HG02840 (cell line): ENCODE data around the gene SLC25A42.
"Not testable (repeated sequence)": the region's sequence is repeated elsewhere in the genome, so short reads cannot be mapped to it uniquely, and the experiment has no call there.

Experiments
- ATAC-seq: cut with Tn5 transposase; IDR thresholded peaks from one replicate; pipeline ENCODE4 v1.9.1; 2021; ENCODE audit warnings: mild to moderate bottlenecking, moderate library complexity, moderate number of reproducible peaks; ENCODE audit not compliant: unreplicated experiment, low FRiP score

The SLC25A42 gene

DNA sequence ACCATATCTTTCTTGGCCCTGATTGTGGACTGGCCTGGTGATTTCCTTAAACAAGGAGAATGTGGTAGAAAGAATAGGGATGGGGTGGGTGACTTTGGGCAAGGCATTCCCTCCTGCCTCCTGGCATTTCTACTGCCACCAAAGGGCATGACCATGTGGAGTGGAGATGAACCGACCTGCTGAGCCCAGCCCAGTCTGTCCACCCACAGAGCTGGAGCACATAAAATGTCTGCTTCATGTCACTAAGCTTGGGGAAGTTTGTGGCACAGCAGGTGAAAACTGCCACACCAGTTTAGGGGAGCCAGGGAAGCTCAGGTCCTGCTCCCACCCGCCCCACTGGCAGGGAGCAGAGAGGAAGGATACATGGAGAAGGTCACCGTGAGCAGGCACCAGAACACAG lies 68.2 kb downstream of the SLC25A42 start:
- no peak for ATAC-seq

GRCh38 chr19:19132912-19133311 lies 69.1 kb downstream of the SLC25A42 start:
- ATAC-seq = no peak

DNA sequence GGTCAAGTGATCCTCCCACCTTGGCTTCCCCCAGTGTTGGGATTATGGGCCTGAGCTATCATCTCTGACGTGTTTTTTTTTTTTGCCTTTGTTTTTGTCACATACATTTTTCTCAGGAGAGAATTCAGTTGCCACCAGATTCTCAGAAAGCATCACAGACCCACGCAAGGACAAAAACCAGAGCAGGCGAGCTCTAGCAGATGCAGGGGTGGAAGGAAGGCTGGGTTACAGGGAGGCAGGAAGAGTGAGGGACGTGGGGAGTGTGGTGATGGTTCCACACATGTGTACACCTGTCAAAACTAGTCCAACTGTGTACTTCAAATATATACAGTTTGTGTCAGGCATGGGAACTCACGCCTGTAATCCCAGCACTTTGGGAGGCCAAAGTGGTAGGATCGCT lies 70.2 kb downstream of the SLC25A42 start:
- ATAC-seq = no peak

- no peak for ATAC-seq
These were observed 70.9 kb downstream of the SLC25A42 start for GRCh38 chr19:19134687-19135158.

DNA sequence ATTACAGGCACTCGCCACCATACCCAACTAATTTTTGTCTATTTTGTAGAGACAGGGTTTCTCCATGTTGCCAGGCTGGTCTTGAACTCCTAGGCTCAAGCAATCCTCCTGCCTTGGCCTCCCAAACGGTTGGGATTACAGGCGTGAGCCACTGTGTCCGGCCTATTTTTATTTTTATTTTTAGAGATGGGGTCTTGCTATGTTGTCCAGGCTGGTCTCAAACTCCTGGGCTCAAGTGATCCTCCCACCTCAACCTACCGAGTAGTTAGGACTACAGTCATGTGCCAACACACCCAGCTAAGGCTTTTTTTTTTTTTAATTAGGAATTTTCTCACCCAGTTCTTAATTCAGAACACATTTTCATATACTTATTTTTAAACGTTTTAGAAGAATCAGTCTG lies 71.9 kb downstream of the SLC25A42 start:
- ATAC-seq = not testable (repeated sequence)

DNA sequence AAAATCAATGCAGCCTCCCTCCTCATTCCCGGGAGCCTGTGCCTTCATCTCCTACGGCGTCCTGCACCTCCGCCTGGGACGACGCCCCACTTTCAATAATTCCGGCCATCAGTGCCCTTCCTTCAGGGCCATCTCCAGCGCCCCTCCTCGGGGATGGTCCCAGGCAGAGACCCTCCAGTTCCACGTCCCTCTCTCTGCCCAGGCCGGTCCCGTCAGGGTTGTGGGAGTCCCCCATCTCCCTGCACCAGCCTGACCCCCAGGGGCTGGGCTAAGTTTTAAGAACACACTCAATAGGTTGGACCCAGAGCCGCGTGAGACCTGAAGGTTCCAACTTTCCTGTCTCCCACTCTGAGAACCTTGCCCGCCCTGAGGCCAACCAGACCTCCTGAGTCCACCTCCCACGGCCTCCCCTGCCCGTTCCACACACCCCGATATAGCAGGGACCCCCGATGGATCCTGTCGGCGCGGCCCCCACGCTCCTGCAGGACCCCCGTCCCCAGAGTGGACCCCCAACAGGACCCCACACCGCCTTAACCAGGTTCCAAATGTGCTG lies 73.8 kb downstream of the SLC25A42 start:
- ATAC-seq = no peak

- ATAC-seq = peak; percentile 98
These were observed 74.6 kb downstream of the SLC25A42 start, which contains the start of gene TMEM161A for GRCh38 chr19:19138109-19138981. Gene TMEM161A (minus strand): TSS chr19:19138478. CDS start chr19:19138428, 50 bp downstream.

- ATAC-seq = no peak
These were observed 76.1 kb downstream of the SLC25A42 start for GRCh38 chr19:19139876-19140229.

DNA sequence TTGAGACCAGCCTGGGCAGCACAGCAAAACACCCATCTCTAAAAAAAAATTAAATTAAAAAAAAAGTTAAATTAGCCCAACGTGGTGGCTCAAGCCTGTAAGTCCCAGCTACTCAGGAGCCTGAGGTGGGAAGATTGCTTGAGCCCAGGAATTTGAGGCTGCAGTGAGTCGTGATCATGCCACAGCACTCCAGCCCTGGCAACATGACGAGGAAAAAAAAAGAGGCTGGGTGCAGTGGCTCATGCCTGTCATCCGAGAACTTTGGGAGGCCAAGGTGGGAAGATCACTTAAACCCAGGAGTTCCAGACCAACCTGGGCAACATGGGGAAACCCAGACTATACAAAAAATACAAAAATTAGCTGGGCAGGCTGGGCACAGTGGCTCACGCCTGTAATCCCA lies 76.7 kb downstream of the SLC25A42 start:
- no peak for ATAC-seq

DNA sequence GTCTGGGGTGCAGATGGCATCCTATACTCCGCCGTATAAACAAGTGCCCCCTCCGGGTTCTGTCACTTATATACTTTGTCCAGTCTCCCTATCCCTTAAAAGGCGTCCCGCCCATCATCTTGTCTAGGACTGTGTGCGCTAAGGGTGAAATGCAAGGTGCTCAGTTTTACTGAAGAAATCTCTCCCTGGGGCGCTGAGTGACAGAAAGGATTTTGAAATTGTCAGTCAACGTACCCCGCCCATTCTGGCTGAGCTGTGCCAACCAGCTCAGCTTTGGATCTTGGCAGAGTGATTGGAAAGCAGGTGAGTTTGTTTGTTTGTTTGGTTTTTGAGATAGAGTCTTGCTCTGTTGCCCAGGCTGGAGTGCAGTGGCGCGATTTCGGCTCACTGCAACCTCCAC lies 78.6 kb downstream of the SLC25A42 start:
- ATAC-seq = no peak

DNA sequence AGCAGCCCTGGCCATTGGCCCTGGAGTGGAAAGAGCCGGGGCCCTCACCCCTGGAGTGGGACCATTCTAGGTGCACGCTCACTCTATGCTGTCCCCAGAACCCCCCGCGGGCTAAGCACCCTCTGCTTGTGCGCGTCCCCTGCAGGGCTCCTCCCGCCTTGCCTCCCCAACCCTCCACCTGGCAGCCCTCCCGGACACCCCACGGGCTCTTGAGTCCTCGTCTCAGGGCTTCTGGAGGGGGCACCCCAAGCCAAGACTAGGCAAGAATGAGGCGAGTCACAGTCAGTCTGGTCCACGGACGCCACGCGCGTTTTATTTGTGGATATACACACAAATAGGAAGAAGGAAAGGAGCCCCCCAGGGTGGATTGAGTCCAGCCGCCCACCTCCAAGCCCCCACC lies 81.5 kb downstream of the SLC25A42 start:
- no peak for ATAC-seq

DNA sequence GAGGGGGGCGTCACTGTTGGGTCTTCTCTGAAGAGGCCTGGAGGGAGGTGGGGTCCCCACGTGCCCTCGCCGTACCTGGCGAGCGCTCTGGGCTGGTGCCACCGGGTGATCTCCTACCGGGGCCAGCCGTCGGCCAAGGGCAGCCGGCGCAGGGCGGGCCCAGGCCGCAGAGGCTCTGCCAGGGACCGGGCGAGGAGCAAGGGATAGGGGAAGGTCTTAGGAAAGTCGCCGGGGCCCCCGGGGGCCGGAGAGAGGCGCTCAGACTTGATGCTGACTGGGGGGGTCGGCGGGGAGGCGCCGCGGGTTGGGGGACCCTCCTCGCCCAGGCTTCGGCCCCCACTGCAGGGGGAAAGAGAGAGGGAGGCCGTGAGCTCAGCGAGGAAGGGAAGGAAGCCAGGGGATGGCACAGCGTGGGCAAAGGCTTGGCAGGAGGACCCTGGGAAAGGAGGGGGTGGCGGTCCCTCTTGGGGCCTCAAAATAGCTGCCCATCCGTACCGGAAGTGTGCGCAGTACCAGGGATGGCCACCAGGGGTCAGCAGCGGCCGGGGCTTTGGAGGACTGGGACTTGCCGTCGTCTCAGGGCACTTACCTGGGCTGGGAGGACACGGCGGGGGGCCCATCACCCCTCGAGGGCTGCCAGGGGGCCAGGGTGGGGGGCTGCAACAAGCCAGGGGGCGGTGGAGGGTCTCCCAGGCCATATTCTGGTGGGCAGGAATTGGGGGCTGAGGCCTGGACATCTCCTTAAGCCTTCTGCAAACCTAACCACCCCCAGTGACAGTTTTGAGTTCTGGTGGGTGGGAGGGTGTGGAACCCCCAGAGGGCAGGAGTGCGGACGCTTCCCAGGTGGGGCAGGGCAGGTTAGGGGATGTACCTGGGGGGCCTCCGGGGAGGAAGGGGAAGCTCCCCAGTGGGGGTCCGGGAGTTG lies 82.2 kb downstream of the SLC25A42 start:
- no peak for ATAC-seq

- no peak for ATAC-seq
These were observed 83.1 kb downstream of the SLC25A42 start for GRCh38 chr19:19146865-19147264.

GRCh38 chr19:19147344-19147743 lies 83.5 kb downstream of the SLC25A42 start:
- ATAC-seq = no peak

- ATAC-seq = not testable (repeated sequence)
These were observed 84.7 kb downstream of the SLC25A42 start for GRCh38 chr19:19148504-19148903.

- no peak for ATAC-seq
These were observed 85.6 kb downstream of the SLC25A42 start for GRCh38 chr19:19149435-19149834.

DNA sequence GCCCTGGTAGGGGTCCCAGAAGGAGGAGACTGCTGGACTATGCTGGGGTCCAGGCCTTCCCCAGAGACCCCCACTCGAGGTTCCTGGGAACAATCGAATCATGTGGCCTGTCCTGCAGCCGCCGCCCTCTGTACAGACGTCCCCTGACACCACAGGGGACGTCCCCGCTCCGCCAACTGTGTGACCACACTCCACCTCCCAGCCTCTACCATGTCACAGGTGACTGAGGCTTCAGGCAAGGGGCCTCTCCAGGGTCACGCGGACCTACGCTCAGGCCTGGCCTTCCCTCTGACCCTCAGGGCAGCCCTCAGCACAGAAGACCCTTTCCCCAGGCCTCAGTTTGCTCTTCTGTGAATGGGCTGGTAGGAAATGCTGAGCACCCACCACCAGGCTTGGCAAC lies 87.6 kb downstream of the SLC25A42 start:
- no peak for ATAC-seq

- ATAC-seq = no peak
These were observed 89.0 kb downstream of the SLC25A42 start for GRCh38 chr19:19152668-19153384.

GRCh38 chr19:19154768-19155494 lies 91.1 kb downstream of the SLC25A42 start:
- no peak for ATAC-seq
